Stromal cell of bone marrow (primary cell): ENCODE measurements around the gene SCAF8.
A peak's percentile ranks its signal among the peaks of the same experiment; 100 is the strongest.
"Not testable (repeated sequence)": the region's sequence is repeated elsewhere in the genome, so short reads cannot be mapped to it uniquely, and the experiment has no call there.

Experiments
- DNase-seq: peaks from one replicate; pipeline ENCODE4 v3.0.0-alpha.2; 2012; ENCODE audit warnings: low read depth

SCAF8 gene

GRCh38 chr6:154782193-154782592 lies 49.0 kb downstream of the SCAF8 start:
- DNase-seq: no peak

- no peak for DNase-seq
Observed at GRCh38 chr6:154783229-154783628, 50.0 kb downstream of the SCAF8 start.

DNA sequence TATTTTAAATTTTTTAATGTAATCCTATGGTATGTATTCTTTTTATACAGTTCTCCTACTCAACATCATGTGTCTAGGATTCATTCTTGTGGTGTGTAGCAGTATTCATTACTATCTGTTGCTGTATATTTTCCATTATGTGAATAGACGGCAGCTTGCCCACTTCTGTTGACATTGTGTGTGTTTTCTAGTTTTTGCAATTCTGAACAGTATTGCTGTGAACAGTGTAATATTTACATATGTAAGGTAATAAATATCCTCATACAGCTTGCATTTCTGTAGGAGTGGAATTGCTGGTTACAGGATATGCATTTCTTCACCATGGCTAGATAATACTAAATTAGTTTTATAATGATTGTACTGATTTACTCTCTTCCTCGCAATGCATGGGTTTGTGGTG lies 51.9 kb downstream of the SCAF8 start:
- DNase-seq: no peak

DNA sequence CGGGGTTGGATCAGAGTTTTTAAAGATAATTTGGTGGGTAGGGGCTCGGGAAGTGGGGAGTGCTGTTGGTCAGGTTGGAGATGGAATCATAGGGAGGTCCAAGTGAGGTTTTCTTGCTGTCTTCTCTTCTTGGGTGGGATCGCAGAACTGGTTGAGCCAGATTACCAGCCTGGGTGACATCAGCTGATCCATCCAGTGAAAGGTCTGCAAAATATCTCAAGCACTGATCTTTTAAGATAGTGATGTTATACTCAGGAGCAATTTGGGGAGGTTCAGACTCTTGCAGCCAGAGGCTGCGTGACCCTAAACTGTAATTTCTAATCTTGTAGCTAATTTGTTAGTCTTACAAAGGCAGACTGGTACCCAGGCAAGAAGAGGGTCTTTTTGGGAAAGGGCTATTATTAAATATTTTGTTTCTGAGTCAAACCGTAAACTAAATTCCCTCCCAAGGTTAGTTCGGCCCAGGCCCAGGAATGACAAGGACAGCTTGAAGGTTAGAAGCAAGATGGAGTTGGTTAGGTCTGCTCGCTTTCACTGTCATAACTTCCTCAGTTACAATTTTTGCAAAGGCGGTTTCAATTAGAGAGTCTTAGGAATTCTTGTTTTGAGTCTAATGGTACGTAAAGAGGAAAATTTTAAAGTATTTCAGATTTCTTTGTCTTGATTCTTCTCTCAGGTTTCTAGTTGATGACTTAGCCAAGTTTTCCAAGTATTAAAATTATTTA lies 53.1 kb downstream of the SCAF8 start:
- DNase-seq: no peak

GRCh38 chr6:154791556-154792317 lies 58.5 kb downstream of the SCAF8 start:
- peak; percentile 22 for DNase-seq

DNA sequence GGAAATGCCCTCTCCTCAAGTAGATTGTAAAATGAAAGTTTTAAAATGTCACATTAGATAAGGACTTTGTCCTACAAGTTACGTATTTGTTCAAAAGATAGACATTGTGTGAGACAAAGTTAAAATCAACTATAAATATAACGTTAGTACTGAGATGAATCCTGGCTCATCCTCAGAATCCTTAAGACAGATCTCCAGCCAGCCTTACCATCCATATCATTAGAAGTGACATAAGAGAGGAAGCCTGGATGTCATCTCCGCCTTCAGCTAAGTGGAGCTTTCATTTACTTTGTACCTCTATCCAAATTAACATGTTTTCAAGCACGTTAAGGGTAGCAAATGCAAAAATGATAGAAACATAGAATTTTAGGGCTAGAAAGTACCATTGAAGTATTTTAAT lies 59.1 kb downstream of the SCAF8 start:
- no peak for DNase-seq

- DNase-seq: no peak
Observed at GRCh38 chr6:154792761-154793160, 59.5 kb downstream of the SCAF8 start.

DNA sequence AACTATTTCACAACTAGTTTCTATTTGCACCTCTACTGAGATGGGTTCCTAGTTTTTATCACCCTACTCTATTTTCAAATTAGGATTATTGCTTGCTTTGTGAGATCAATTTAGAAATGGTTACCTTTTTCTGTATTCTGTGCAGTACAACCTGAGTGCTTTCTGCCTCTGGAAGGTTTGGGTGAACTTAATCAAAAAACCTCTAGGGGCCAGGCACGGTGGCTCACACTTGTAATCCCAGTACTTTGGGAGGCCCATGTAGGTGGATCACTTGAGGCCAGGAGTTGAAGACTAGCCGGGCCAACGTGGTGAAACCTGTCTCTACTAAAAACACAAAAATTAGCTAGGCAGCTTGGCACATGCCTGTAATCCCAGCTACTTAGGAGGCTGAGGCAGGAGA lies 63.3 kb downstream of the SCAF8 start:
- no peak for DNase-seq

DNA sequence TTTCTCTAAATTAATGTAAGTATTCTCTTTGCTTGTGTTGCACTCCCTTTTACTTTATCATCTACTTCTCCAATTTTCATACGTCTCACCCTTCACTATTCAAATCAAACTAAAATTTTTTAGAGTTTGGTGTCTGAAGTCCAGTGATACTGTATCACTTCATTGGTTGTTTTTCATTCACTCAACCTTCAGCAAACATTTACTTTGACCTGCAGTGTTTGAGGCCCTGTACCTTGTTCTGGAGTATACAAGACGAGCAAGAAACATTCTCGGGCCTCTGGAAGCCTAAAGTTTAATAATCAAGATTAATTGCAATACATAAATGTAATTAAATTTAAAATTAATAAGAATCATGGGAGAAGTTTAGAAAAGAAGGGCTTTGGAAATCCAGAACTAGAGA lies 64.6 kb downstream of the SCAF8 start:
- no peak for DNase-seq

DNA sequence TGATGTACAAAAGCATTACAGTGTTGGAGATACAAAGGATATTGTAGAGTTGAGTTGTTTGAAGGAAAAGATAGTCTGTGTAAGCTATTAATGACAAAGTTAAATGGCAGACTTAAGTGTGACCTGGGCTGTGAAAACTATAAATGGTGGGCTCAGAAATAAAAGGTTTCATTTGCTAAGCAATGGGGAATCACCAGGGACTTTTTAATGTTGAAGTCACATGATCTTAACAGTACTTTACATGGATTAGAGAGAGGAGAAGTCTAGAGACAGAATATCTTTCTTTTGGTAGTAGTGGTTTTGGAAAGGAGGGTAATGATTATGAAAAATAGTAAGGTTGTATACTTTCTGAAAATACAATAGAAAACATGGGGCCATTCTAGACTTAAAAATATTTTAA lies 67.1 kb downstream of the SCAF8 start:
- DNase-seq: no peak

DNA sequence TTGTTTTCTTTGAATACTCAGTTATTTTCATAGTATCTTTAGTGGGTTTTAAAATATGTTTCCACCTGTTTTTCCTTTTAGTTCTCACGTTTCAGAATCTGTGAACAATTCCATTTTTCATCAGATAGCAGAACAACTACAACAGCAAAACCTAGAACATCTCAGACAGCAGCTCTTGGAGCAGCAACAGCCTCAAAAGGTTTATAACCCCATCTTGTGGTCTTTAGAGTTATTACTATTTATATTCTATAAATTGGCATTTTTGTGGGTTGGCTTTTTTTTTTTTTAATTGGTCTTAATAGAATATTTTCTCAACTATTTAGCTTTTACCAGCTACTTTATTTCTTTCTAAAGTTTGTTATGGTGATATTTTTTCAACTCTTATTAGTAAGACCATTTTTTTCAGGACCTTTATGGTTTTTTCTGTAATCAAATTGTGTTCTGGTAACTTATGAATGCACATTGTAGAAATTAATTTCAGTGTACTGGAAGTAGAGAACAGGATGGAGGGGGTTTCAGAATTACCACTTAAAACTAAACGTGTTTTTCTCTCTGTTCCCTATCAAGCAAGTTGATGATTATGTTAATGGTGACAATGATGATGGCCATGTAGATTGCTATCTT lies 72.2 kb downstream of the SCAF8 start:
- peak; percentile 21 for DNase-seq

DNA sequence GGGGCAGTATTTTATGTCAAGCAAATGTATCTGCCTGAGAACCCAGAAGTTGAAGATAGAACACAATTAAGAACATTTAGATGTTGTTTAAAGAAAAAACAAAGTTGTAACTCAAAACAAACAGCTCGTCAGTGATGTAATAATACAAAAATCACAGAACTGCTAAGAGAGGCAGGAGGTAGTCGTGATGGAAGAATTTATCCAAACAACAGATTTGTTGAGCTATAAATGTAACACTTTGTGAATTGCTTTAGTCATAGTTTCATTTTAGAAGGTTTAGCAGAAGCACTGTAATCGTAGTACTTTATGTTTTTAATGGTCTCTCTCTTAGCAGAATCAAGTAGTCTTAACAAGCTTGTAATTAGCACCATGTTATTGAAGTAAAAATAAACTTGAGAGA lies 73.6 kb downstream of the SCAF8 start:
- DNase-seq: no peak

DNA sequence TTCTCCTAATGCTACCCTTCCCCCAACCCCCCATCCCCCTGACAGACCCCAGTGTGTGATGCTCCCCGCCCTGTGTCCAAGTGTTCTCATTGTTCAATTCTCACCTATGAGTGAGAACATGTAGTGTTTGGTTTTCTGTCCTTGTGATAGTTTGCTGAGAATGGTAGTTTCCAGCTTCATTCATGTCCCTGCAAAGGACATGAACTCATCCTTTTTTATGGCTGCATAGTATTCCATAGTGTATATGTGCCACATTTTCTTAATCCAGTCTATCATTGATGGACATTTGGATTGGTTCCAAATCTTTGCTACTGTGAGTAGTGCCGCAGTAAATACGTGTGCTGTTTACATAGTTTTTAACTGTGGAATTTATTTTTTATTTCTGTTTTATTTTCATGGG lies 78.4 kb downstream of the SCAF8 start:
- not testable (repeated sequence) for DNase-seq

GRCh38 chr6:154814063-154814462 lies 80.8 kb downstream of the SCAF8 start:
- no peak for DNase-seq

- peak; percentile 31 for DNase-seq
Observed at GRCh38 chr6:154815938-154816820, 83.0 kb downstream of the SCAF8 start.

GRCh38 chr6:154821099-154821498 lies 87.9 kb downstream of the SCAF8 start:
- no peak for DNase-seq

- DNase-seq: no peak
Observed at GRCh38 chr6:154821638-154822037, 88.4 kb downstream of the SCAF8 start.

GRCh38 chr6:154822947-154823558 lies 89.8 kb downstream of the SCAF8 start:
- no peak for DNase-seq

DNA sequence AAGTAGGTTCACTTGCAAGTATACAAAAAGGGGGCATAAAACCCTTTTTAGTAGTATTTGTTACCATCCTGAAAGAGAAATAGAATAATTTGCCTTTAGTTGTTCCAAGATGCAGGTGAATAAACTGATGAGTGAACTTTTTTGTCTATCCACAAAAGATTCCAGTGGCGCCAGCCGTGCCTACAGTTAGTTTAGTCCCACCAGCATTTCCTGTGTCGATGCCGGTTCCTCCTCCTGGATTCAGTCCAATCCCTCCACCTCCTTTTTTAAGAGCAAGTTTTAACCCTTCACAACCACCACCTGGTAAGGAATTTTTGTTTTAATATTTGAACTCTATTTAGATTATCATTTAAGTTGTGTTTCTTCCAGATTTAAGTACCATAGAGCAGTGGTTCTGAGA lies 90.9 kb downstream of the SCAF8 start:
- no peak for DNase-seq

DNA sequence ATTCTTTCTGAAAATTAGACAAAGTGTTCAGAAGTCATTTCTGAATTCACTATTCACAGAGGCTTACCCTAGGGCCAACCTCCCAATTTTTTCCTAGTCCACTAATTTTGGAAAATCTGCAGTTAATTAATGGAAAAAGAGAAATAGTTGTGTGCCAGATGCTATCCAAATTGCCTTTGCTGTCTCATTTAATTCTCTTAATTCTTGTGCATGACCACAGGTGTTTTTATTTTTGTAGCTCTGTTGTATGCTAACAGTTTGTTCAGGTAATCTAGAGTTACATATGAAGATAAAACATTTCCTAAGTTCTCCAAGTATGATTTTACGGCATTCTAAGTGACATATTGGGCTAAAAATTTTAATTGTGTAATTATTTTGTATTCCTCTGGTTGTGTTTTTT lies 96.8 kb downstream of the SCAF8 start:
- DNase-seq: no peak

GRCh38 chr6:154830771-154831170 lies 97.6 kb downstream of the SCAF8 start:
- peak; percentile 6 for DNase-seq

GRCh38 chr6:154835307-154835706 lies 102.1 kb downstream of the SCAF8 start:
- DNase-seq: no peak
